ENCODE measurements around the gene ELSPBP1. TPM values are rescaled to one million over a fixed set of nuclear protein-coding genes. Genes with fewer than 3 reads are reported as not detected.
A peak's percentile ranks its signal among the peaks of the same experiment; 100 is the strongest.
"Not testable (repeated sequence)": the region's sequence is repeated elsewhere in the genome, so short reads cannot be mapped to it uniquely, and the experiment has no call there.

ELSPBP1 gene
- not detected for total RNA-seq
- under 1 TPM in 1 of 2 donors, not detected in 1; 0.74 TPM for polyA plus RNA-seq
- long read RNA-seq, donor 1: 0 reads
- long read RNA-seq, donor 2: 0 reads

GRCh38 chr19:47994209-47994802, at the start of gene ELSPBP1:
Gene ELSPBP1 (plus strand): TSS chr19:47994632. CDS start chr19:48008668, 14,036 bp downstream.
- H3K27ac ChIP-seq (ENCODE audit: low read depth in 1 of 2, low read length in 2 of 2): no peak within 1 kb of the TSS
- WGBS, 2 donors: 31 to 34% methylated on average over 5 of the region's 5 CpGs
- ATAC-seq (ENCODE audit: low FRiP score) (no peak), DNase-seq (no peak)
- intact Hi-C loops (cut with DNase I): no loop called here
- H3K36me3 ChIP-seq (ENCODE audit: control insufficient read depth in 1 of 2, insufficient read depth in 2 of 2, low read length in 1 of 2): no peaks in the 10 kb centered on the region
- H3K27me3 ChIP-seq (ENCODE audit: control insufficient read depth in 1 of 2, insufficient read depth in 2 of 2, low read length in 1 of 2): no peaks in the 10 kb centered on the region
- no peaks in the 10 kb centered on the region for H3K9me3 ChIP-seq (ENCODE audit: control insufficient read depth, low read length)
- H3K4me3 ChIP-seq (ENCODE audit: low read length in 2 of 2): no peak within 1 kb of the TSS
- H3K4me1 ChIP-seq (ENCODE audit: control insufficient read depth in 1 of 2, insufficient read depth in 2 of 2, low read length in 2 of 2): no peaks in the 10 kb centered on the region

DNA sequence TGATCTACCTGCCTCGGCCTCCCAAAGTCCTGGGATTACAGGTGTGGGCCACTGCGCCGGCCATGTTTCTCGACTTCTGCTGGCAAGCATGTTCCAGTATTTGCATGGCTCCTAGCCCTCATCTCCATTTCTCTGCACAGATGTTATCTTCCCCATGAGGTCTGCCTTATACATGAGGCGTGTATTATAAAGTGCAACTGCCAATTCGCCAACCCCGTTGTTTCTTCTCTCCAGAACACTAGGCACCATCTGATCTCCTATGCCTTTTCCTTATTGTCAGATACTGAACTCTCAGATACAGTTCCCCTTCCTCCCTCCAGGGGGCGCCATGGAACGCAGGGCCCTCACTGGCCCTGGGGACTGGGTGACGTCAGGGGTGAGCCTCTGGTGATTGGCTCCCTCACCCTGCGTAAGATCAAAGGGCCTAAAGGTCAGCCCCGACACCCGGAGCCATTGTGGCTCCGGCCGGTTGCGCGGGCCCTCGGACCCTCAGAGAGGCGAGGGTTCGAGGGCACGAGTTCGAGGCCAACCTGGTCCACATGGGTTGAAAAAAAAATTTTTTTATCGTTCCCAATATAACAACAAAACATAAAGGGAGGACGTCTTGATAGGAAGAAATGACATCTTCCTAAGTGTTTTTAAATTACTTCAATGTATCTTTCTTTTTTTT, 44.4 kb upstream of the ELSPBP1 start:
- ATAC-seq (ENCODE audit: low FRiP score); H3K36me3 ChIP-seq (ENCODE audit: control insufficient read depth in 1 of 2, insufficient read depth in 2 of 2, low read length in 1 of 2); H3K4me1 ChIP-seq (ENCODE audit: control insufficient read depth in 1 of 2, insufficient read depth in 2 of 2, low read length in 2 of 2); H3K27ac ChIP-seq (ENCODE audit: low read depth in 1 of 2, low read length in 2 of 2); H3K4me3 ChIP-seq (ENCODE audit: low read length in 2 of 2); intact Hi-C loops (cut with DNase I); H3K9me3 ChIP-seq (ENCODE audit: control insufficient read depth, low read length); H3K27me3 ChIP-seq (ENCODE audit: control insufficient read depth in 1 of 2, insufficient read depth in 2 of 2, low read length in 1 of 2): not testable (repeated sequence)
- WGBS, 2 donors: 89 to 90% methylated on average over 18 to 20 of the region's 24 CpGs
- peak; percentile 60 to 81 for DNase-seq

DNA sequence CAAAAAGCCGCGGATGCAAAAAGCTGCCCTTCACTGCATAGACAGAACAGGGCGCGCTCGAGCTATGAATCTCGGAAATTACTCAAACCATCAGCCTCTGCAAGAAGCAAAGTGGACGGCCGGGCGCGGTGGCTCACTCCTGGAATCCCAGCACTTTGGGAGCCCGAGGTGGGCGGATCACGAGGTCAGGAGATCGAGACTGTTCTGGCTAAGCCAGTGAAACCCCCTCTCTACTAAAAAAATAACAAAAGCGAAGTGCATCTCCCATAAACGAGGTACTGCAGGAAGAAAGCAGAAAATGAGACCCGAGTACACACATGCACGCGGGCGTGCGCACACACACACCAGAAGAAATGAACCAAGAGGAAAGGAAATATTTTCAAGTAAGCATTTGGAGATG, 42.3 kb upstream of the ELSPBP1 start:
- H3K27me3 ChIP-seq (ENCODE audit: control insufficient read depth in 1 of 2, insufficient read depth in 2 of 2, low read length in 1 of 2); H3K4me3 ChIP-seq (ENCODE audit: low read length in 2 of 2); H3K36me3 ChIP-seq (ENCODE audit: control insufficient read depth in 1 of 2, insufficient read depth in 2 of 2, low read length in 1 of 2); H3K9me3 ChIP-seq (ENCODE audit: control insufficient read depth, low read length); H3K27ac ChIP-seq (ENCODE audit: low read depth in 1 of 2, low read length in 2 of 2); H3K4me1 ChIP-seq (ENCODE audit: control insufficient read depth in 1 of 2, insufficient read depth in 2 of 2, low read length in 2 of 2); DNase-seq; intact Hi-C loops (cut with DNase I); ATAC-seq (ENCODE audit: low FRiP score): not testable (repeated sequence)
- WGBS, 2 donors: no CpG with 5 or more reads among the region's 21 CpGs

DNA sequence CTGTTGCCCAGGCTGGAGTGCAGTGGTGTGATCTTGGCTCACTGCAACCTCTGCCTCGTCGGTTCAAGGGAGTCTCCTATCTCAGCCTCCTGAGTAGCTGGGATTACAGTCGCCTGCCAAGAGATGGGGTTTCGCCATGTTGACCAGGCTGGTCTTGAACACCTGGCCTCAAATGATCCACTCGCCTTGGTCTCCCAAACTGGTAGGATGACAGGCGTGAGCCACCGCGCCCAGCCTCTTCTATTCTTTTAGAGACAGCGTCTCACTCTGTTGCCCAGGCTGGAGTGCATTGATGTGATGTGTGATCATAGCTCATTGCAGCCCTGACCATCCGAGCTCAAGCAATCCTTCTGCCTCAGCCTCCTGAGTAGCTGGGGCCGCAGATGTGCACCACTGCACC, 38.5 kb upstream of the ELSPBP1 start:
- H3K4me1 ChIP-seq (ENCODE audit: control insufficient read depth in 1 of 2, insufficient read depth in 2 of 2, low read length in 2 of 2); H3K4me3 ChIP-seq (ENCODE audit: low read length in 2 of 2); ATAC-seq (ENCODE audit: low FRiP score); H3K9me3 ChIP-seq (ENCODE audit: control insufficient read depth, low read length); H3K27me3 ChIP-seq (ENCODE audit: control insufficient read depth in 1 of 2, insufficient read depth in 2 of 2, low read length in 1 of 2); intact Hi-C loops (cut with DNase I); H3K27ac ChIP-seq (ENCODE audit: low read depth in 1 of 2, low read length in 2 of 2); H3K36me3 ChIP-seq (ENCODE audit: control insufficient read depth in 1 of 2, insufficient read depth in 2 of 2, low read length in 1 of 2): not testable (repeated sequence)
- 90% methylated on average over 7 of the region's 11 CpGs for WGBS, 2 donors
- DNase-seq: peak in 1 of 2 donors; percentile 89

- H3K9me3 ChIP-seq (ENCODE audit: control insufficient read depth, low read length): no peaks in the 10 kb centered on the region
- WGBS, 2 donors: 80% methylated on average over 6 of the region's 6 CpGs
- DNase-seq (no peak), ATAC-seq (ENCODE audit: low FRiP score) (no peak)
- H3K4me1 ChIP-seq (ENCODE audit: control insufficient read depth in 1 of 2, insufficient read depth in 2 of 2, low read length in 2 of 2): no peaks in the 10 kb centered on the region
- H3K27ac ChIP-seq (ENCODE audit: low read depth in 1 of 2, low read length in 2 of 2): no peak overlapping the region
- H3K36me3 ChIP-seq (ENCODE audit: control insufficient read depth in 1 of 2, insufficient read depth in 2 of 2, low read length in 1 of 2): no peaks in the 10 kb centered on the region
- peaks cover 0 to 3% of the 10 kb centered on the region in 2 donors for H3K27me3 ChIP-seq (ENCODE audit: control insufficient read depth in 1 of 2, insufficient read depth in 2 of 2, low read length in 1 of 2)
- intact Hi-C loops (cut with DNase I): no loop called here
- H3K4me3 ChIP-seq (ENCODE audit: low read length in 2 of 2): no peak overlapping the region
These were observed 20.9 kb upstream of the ELSPBP1 start for GRCh38 chr19:47973529-47973928.

GRCh38 chr19:47991191-47991808, 3.1 kb upstream of the ELSPBP1 start:
- Histone ChIP-seq H3K4me3 (ENCODE audit: low read length in 2 of 2) (no peak overlapping the region), H3K27me3 (ENCODE audit: control insufficient read depth in 1 of 2, insufficient read depth in 2 of 2, low read length in 1 of 2) (no peaks in the 10 kb centered on the region), H3K27ac (ENCODE audit: low read depth in 1 of 2, low read length in 2 of 2) (no peak overlapping the region), H3K36me3 (ENCODE audit: control insufficient read depth in 1 of 2, insufficient read depth in 2 of 2, low read length in 1 of 2) (no peaks in the 10 kb centered on the region), H3K9me3 (ENCODE audit: control insufficient read depth, low read length) (no peaks in the 10 kb centered on the region), H3K4me1 (ENCODE audit: control insufficient read depth in 1 of 2, insufficient read depth in 2 of 2, low read length in 2 of 2) (no peaks in the 10 kb centered on the region)
- ATAC-seq (ENCODE audit: low FRiP score) (no peak), DNase-seq (no peak)
- WGBS, 2 donors: 49 to 52% methylated on average over 10 of the region's 10 CpGs
- intact Hi-C loops (cut with DNase I): no loop called here

DNA sequence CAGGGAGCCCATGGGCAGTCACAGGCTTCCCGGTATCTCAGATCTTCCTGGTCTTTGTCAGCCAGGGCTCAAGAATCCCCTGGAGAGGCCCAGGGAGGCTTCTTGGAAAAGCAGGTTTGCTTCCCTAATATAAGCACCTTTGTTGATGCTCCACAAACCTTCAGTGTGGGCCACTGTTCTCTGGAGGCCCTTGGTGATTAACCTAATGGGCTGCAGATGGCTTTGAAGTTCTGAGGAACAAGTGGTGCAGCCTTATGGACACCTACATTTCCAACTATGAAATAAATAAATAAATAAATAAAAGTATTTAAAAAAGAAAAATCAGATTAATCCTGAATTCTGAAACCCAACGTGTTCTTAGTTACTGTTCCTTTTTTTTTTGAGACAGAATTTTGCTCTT, 2.4 kb upstream of the ELSPBP1 start, which contains the start of gene BSPH1:
Gene BSPH1, minus strand, starts transcription at position 101 of the 400 bp plus-strand sequence. Its CDS starts 89 bp downstream, at position 12.
- Histone ChIP-seq H3K36me3 (ENCODE audit: control insufficient read depth in 1 of 2, insufficient read depth in 2 of 2, low read length in 1 of 2) (no peaks in the 10 kb centered on the region), H3K9me3 (ENCODE audit: control insufficient read depth, low read length) (no peaks in the 10 kb centered on the region), H3K4me1 (ENCODE audit: control insufficient read depth in 1 of 2, insufficient read depth in 2 of 2, low read length in 2 of 2) (no peaks in the 10 kb centered on the region), H3K4me3 (ENCODE audit: low read length in 2 of 2) (no peak within 1 kb of the TSS), H3K27me3 (ENCODE audit: control insufficient read depth in 1 of 2, insufficient read depth in 2 of 2, low read length in 1 of 2) (no peaks in the 10 kb centered on the region), H3K27ac (ENCODE audit: low read depth in 1 of 2, low read length in 2 of 2) (no peak within 1 kb of the TSS)
- no peak for DNase-seq
- no peak for ATAC-seq (ENCODE audit: low FRiP score)
- WGBS, 2 donors: 57 to 66% methylated on average over 2 of the region's 2 CpGs
- intact Hi-C loops (cut with DNase I): no loop called here

DNA sequence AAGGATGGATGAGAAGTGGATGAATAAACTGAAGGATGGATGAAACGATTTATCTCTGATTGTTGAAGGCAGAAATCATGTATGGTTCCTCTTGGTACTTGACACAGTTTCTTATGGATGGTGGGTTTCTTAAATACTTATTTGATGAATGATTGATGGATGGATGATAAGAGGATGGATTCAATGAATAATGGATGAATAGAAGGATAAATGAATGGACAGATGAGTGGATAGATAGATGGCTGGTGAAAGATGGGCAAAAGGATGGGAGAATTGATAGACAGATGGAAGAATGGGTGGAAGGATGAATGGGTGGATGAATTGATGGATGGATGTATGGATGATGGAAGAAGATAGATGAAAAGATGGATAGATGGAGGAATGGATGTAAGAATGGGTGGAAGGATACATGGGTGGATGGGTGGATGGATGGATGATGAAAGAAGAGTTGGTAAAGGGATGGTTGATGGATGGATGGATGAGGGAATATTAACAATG, 1.8 kb downstream of the ELSPBP1 start:
- 51 to 61% methylated on average over 1 of the region's 1 CpG for WGBS, 2 donors
- H3K4me1 ChIP-seq (ENCODE audit: control insufficient read depth in 1 of 2, insufficient read depth in 2 of 2, low read length in 2 of 2): no peaks in the 10 kb centered on the region
- peaks cover 5% of the 10 kb centered on the region for H3K9me3 ChIP-seq (ENCODE audit: control insufficient read depth, low read length)
- H3K27ac ChIP-seq (ENCODE audit: low read depth in 1 of 2, low read length in 2 of 2): no peak overlapping the region
- H3K4me3 ChIP-seq (ENCODE audit: low read length in 2 of 2): no peak overlapping the region
- ATAC-seq (ENCODE audit: low FRiP score): no peak
- intact Hi-C loops (cut with DNase I): no loop called here
- DNase-seq: no peak
- no peaks in the 10 kb centered on the region for H3K36me3 ChIP-seq (ENCODE audit: control insufficient read depth in 1 of 2, insufficient read depth in 2 of 2, low read length in 1 of 2)
- no peaks in the 10 kb centered on the region for H3K27me3 ChIP-seq (ENCODE audit: control insufficient read depth in 1 of 2, insufficient read depth in 2 of 2, low read length in 1 of 2)

Data from aorta (tissue), 5 donors.